SW 1271 (cell line): ENCODE data around the gene ZNF385B.
A peak's percentile ranks its signal among the peaks of the same experiment; 100 is the strongest.
"Not testable (repeated sequence)": the region's sequence is repeated elsewhere in the genome, so short reads cannot be mapped to it uniquely, and the experiment has no call there.

ENCODE experiments used
- DNase-seq, 2 experiments: peaks; one replicate each; lab custom pipeline; 2025; lab: John Stamatoyannopoulos, UW

Gene ZNF385B

GRCh38 chr2:179861416-179862067 is at the start of gene ZNF385B:
ZNF385B (minus strand) TSS chr2:179861612.
- no peak for DNase-seq

- DNase-seq: no peak
These were observed 49.3 kb upstream of the ZNF385B start for GRCh38 chr2:179910735-179911113.

- no peak for DNase-seq
These were observed 48.7 kb upstream of the ZNF385B start for GRCh38 chr2:179909845-179910734.

GRCh38 chr2:179900655-179901054 is 39.2 kb upstream of the ZNF385B start:
- DNase-seq: no peak

GRCh38 chr2:179899666-179900065 is 38.3 kb upstream of the ZNF385B start:
- no peak for DNase-seq

- peak in 1 of 2 experiments; percentile 26 for DNase-seq
These were observed 37.5 kb upstream of the ZNF385B start for GRCh38 chr2:179898873-179899272.

- no peak for DNase-seq
These were observed 32.2 kb upstream of the ZNF385B start for GRCh38 chr2:179893616-179894015.

- DNase-seq: no peak
These were observed 29.8 kb upstream of the ZNF385B start for GRCh38 chr2:179891237-179891636.

GRCh38 chr2:179890666-179891065 is 29.3 kb upstream of the ZNF385B start:
- no peak for DNase-seq

GRCh38 chr2:179888642-179889041 is 27.2 kb upstream of the ZNF385B start:
- DNase-seq: not testable (repeated sequence)

GRCh38 chr2:179884193-179884592 is 22.8 kb upstream of the ZNF385B start:
- DNase-seq: no peak

- DNase-seq: no peak
These were observed 21.7 kb upstream of the ZNF385B start for GRCh38 chr2:179882851-179883806.

- DNase-seq: no peak
These were observed 16.4 kb upstream of the ZNF385B start for GRCh38 chr2:179877601-179878364.

- DNase-seq: peak in 1 of 2 experiments; percentile 5
These were observed 14.9 kb upstream of the ZNF385B start for GRCh38 chr2:179876266-179876665.

- no peak for DNase-seq
These were observed 14.5 kb upstream of the ZNF385B start for GRCh38 chr2:179875864-179876263.

GRCh38 chr2:179862898-179863458 is 1.6 kb upstream of the ZNF385B start:
- DNase-seq: no peak

- no peak for DNase-seq
These were observed 391 bp downstream of the ZNF385B start for GRCh38 chr2:179861027-179861415.

- no peak for DNase-seq
These were observed 971 bp downstream of the ZNF385B start for GRCh38 chr2:179860255-179861026.

GRCh38 chr2:179859523-179859922 is 1.9 kb downstream of the ZNF385B start:
- no peak for DNase-seq

GRCh38 chr2:179857236-179857635 is 4.2 kb downstream of the ZNF385B start:
- no peak for DNase-seq
